OCI-LY1 (cell line): ENCODE results near the gene POLR2H.

Experiments
- EZH2 ChIP-seq: fragments of 200-600 bp; sonication (generic), shearing (Covaris generic); IDR thresholded peaks from 2 replicates; pipeline ENCODE4 v1.8.0; 2017; ENCODE audit warnings: borderline replicate concordance, mixed run types, mild to moderate bottlenecking, antibody characterized with exemption, low read length, moderate library complexity, mixed read lengths
- TF ChIP-seq, protein P1 (sequence below): fragments of 200-600 bp; sonication (generic), shearing (Covaris generic); IDR thresholded peaks from 2 replicates; pipeline ENCODE4 v1.5.1; 2017; ENCODE audit warnings: mild to moderate bottlenecking, antibody characterized with exemption, low read length, moderate library complexity, mixed read lengths

GRCh38 chr3:184380627-184381260 is 19.2 kb downstream of the POLR2H start:
- TF ChIP-seq, protein P1, sequence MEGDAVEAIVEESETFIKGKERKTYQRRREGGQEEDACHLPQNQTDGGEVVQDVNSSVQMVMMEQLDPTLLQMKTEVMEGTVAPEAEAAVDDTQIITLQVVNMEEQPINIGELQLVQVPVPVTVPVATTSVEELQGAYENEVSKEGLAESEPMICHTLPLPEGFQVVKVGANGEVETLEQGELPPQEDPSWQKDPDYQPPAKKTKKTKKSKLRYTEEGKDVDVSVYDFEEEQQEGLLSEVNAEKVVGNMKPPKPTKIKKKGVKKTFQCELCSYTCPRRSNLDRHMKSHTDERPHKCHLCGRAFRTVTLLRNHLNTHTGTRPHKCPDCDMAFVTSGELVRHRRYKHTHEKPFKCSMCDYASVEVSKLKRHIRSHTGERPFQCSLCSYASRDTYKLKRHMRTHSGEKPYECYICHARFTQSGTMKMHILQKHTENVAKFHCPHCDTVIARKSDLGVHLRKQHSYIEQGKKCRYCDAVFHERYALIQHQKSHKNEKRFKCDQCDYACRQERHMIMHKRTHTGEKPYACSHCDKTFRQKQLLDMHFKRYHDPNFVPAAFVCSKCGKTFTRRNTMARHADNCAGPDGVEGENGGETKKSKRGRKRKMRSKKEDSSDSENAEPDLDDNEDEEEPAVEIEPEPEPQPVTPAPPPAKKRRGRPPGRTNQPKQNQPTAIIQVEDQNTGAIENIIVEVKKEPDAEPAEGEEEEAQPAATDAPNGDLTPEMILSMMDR = no peak
- no peak for TF ChIP-seq EZH2
